ENCODE data around the gene NT5M.

NT5M gene

GRCh38 chr17:17303847-17304490, 796 bp downstream of the NT5M start:
- DNase-seq: peak; percentile 7

- no peak for DNase-seq
These were observed 1.4 kb downstream of the NT5M start for GRCh38 chr17:17304521-17304985.

GRCh38 chr17:17305281-17305801, 2.2 kb downstream of the NT5M start:
- DNase-seq: peak; percentile 52

GRCh38 chr17:17309356-17309755, 6.2 kb downstream of the NT5M start:
- no peak for DNase-seq

GRCh38 chr17:17313350-17313991, 10.3 kb downstream of the NT5M start:
- DNase-seq: peak; percentile 11

- DNase-seq: no peak
These were observed 11.4 kb downstream of the NT5M start for GRCh38 chr17:17314501-17315071.

- DNase-seq: no peak
These were observed 12.1 kb downstream of the NT5M start for GRCh38 chr17:17315142-17315821.

- no peak for DNase-seq
These were observed 17.2 kb downstream of the NT5M start for GRCh38 chr17:17320188-17320910.

- DNase-seq: no peak
These were observed 17.7 kb downstream of the NT5M start for GRCh38 chr17:17320911-17321220.

GRCh38 chr17:17321356-17322025, 18.3 kb downstream of the NT5M start:
- DNase-seq: no peak

- DNase-seq: no peak
These were observed 19.6 kb downstream of the NT5M start for GRCh38 chr17:17322516-17323510.

GRCh38 chr17:17324616-17325015, 21.4 kb downstream of the NT5M start:
- DNase-seq: no peak

- DNase-seq: no peak
These were observed 22.1 kb downstream of the NT5M start for GRCh38 chr17:17325228-17325627.

GRCh38 chr17:17325816-17326215, 22.6 kb downstream of the NT5M start:
- no peak for DNase-seq

- no peak for DNase-seq
These were observed 23.2 kb downstream of the NT5M start for GRCh38 chr17:17326275-17326875.

- DNase-seq: no peak
These were observed 25.1 kb downstream of the NT5M start for GRCh38 chr17:17328251-17328650.

- no peak for DNase-seq
These were observed 38.3 kb downstream of the NT5M start for GRCh38 chr17:17341452-17341851.

- DNase-seq: no peak
These were observed 39.2 kb downstream of the NT5M start for GRCh38 chr17:17342242-17342945.

- DNase-seq: no peak
These were observed 40.1 kb downstream of the NT5M start for GRCh38 chr17:17343160-17343735.
